ENCODE measurements around the gene SLC17A7.

The SLC17A7 gene

GRCh38 chr19:49459388-49459787 is 18.1 kb upstream of the SLC17A7 start:
- no peak for TF ChIP-seq CTCF (IDR thresholded peaks at IDR 0.05; ENCODE audit: low read depth, low read length, missing control alignments)
- DNase-seq (ENCODE audit: low read depth): no peak
- H3K4me3 ChIP-seq (ENCODE audit: low read depth, low read length): no peak overlapping the region

GRCh38 chr19:49458567-49458903 is 17.2 kb upstream of the SLC17A7 start:
- H3K4me3 ChIP-seq (ENCODE audit: low read depth, low read length): no peak overlapping the region
- no peak for DNase-seq (ENCODE audit: low read depth)
- no peak for TF ChIP-seq CTCF (IDR thresholded peaks at IDR 0.05; ENCODE audit: low read depth, low read length, missing control alignments)

GRCh38 chr19:49456326-49456725 is 15.0 kb upstream of the SLC17A7 start:
- DNase-seq (ENCODE audit: low read depth): no peak
- no peak for TF ChIP-seq CTCF (IDR thresholded peaks at IDR 0.05; ENCODE audit: low read depth, low read length, missing control alignments)
- H3K4me3 ChIP-seq (ENCODE audit: low read depth, low read length): no peak overlapping the region

GRCh38 chr19:49455773-49456172 is 14.4 kb upstream of the SLC17A7 start:
- no peak for TF ChIP-seq CTCF (IDR thresholded peaks at IDR 0.05; ENCODE audit: low read depth, low read length, missing control alignments)

GRCh38 chr19:49453757-49454240 is 12.5 kb upstream of the SLC17A7 start:
- TF ChIP-seq CTCF (IDR thresholded peaks at IDR 0.05; ENCODE audit: low read depth, low read length, missing control alignments): no peak
- peak overlapping the region; percentile 83 for H3K4me3 ChIP-seq (ENCODE audit: low read depth, low read length)
- DNase-seq (ENCODE audit: low read depth): no peak

More at GRCh38 chr19:49455773-49456172, 14.4 kb upstream of the SLC17A7 start:
- no peak for DNase-seq (ENCODE audit: low read depth)
- H3K4me3 ChIP-seq (ENCODE audit: low read depth, low read length): no peak overlapping the region

- DNase-seq (ENCODE audit: low read depth): peak; percentile 93
- peak within 1 kb of the TSS; percentile 83 for H3K4me3 ChIP-seq (ENCODE audit: low read depth, low read length)
- no peak for TF ChIP-seq CTCF (IDR thresholded peaks at IDR 0.05; ENCODE audit: low read depth, low read length, missing control alignments)
Measured at GRCh38 chr19:49453013-49453756, 11.9 kb upstream of the SLC17A7 start, which contains the start of gene ALDH16A1. TSS of gene ALDH16A1 (plus strand) at chr19:49453225. CDS start at chr19:49453332, 107 bp downstream.

All from GM12864 (cell line).